BJ (cell line): Measurements from ENCODE around the gene CNTNAP4. TPM values are rescaled to one million over a fixed set of nuclear protein-coding genes. Genes with fewer than 3 reads are reported as not detected.

Source experiments
- CTCF ChIA-PET: fragments of 350-600 bp; formaldehyde crosslinking; extraction: SDS; loops from one replicate; lab custom pipeline; 2021; ENCODE audit warnings: antibody characterized with exemption, inconsistent platforms; lab: Yijun Ruan, JAX
- POLR2A ChIA-PET: fragments of 300-600 bp; sonication (Branson Sonifier 250); formaldehyde crosslinking; extraction: SDS; loops from one replicate; lab custom pipeline; 2021; ENCODE audit warnings: antibody characterized with exemption; lab: Charles Lee
- DNase-seq: peaks from one replicate; pipeline ENCODE4 v3.0.0-alpha.2; 2011; ENCODE audit warnings: low read depth
- H3K27me3 ChIP-seq: 2 replicates; pipeline ENCODE4 v1.6.0; 2011; ENCODE audit warnings: low read length; ENCODE audit not compliant: control insufficient read depth, insufficient read depth
- H3K36me3 ChIP-seq: 2 replicates; pipeline ENCODE4 v1.5.1; 2011; ENCODE audit warnings: low read length; ENCODE audit not compliant: control insufficient read depth, insufficient read depth
- H3K4me3 ChIP-seq: 2 replicates; pipeline ENCODE4 v1.5.1; 2011; ENCODE audit warnings: low read depth, mild to moderate bottlenecking, control low read depth, low read length
- CTCF ChIP-seq: IDR thresholded peaks from 2 replicates; pipeline ENCODE4 v1.5.1; 2011; ENCODE audit warnings: low read depth, mild to moderate bottlenecking, control low read depth, inconsistent platforms, low read length, moderate library complexity; ENCODE audit not compliant: insufficient read depth
- polyA plus RNA-seq: library from polyadenylated mRNA; depleted of rRNA; stranded (reverse); fragments of >200 nt; gene quantifications from 2 replicates; pipeline ENCODE4 v1.2.3, GENCODE V29; 2011

The CNTNAP4 gene
- polyA plus RNA-seq, 1 experiment = not detected

GRCh38 chr16:76443973-76444372, 166.8 kb downstream of the CNTNAP4 start:
- H3K36me3 ChIP-seq = no peaks in the 10 kb centered on the region
- ChIA-PET CTCF (no interaction called here), POLR2A (no interaction called here)
- no peak for DNase-seq
- H3K27me3 ChIP-seq = no peaks in the 10 kb centered on the region
- no peak for TF ChIP-seq CTCF
- no peak overlapping the region for H3K4me3 ChIP-seq

GRCh38 chr16:76444832-76445231, 167.6 kb downstream of the CNTNAP4 start:
- no peaks in the 10 kb centered on the region for H3K36me3 ChIP-seq
- CTCF ChIA-PET = no interaction called here
- no peak for DNase-seq
- TF ChIP-seq CTCF = no peak
- no peak overlapping the region for H3K4me3 ChIP-seq
- POLR2A ChIA-PET = no interaction called here
- H3K27me3 ChIP-seq = no peaks in the 10 kb centered on the region

GRCh38 chr16:76445815-76446214, 168.6 kb downstream of the CNTNAP4 start:
- TF ChIP-seq CTCF = no peak
- ChIA-PET CTCF (no interaction called here), POLR2A (no interaction called here)
- DNase-seq = no peak
- Histone ChIP-seq H3K27me3 (no peaks in the 10 kb centered on the region), H3K36me3 (no peaks in the 10 kb centered on the region), H3K4me3 (no peak overlapping the region)

GRCh38 chr16:76446251-76446650, 169.1 kb downstream of the CNTNAP4 start:
- ChIA-PET CTCF (no interaction called here), POLR2A (no interaction called here)
- no peak for TF ChIP-seq CTCF
- no peak overlapping the region for H3K4me3 ChIP-seq
- H3K27me3 ChIP-seq = no peaks in the 10 kb centered on the region
- H3K36me3 ChIP-seq = no peaks in the 10 kb centered on the region
- DNase-seq = no peak

- ChIA-PET CTCF (no interaction called here), POLR2A (no interaction called here)
- no peak for DNase-seq
- H3K27me3 ChIP-seq = no peaks in the 10 kb centered on the region
- no peak for TF ChIP-seq CTCF
- no peak overlapping the region for H3K4me3 ChIP-seq
- H3K36me3 ChIP-seq = no peaks in the 10 kb centered on the region
These were observed 173.7 kb downstream of the CNTNAP4 start for GRCh38 chr16:76450890-76451289.
